Kidney epithelial cell (primary cell): Measurements from ENCODE around the gene ANKRD33B. TPM values are rescaled to one million over a fixed set of nuclear protein-coding genes. Genes with fewer than 3 reads are reported as not detected.

Experiments used
- DNase-seq: peaks from one replicate; pipeline ENCODE4 v3.0.0-alpha.2; 2010; ENCODE audit warnings: low read depth
- H3K27me3 ChIP-seq: 2 replicates; pipeline ENCODE4 v1.6.0; 2011; ENCODE audit warnings: low read length; ENCODE audit not compliant: control insufficient read depth, insufficient read depth
- H3K36me3 ChIP-seq: 2 replicates; pipeline ENCODE4 v1.5.1; 2011; ENCODE audit warnings: low read length; ENCODE audit not compliant: control insufficient read depth, insufficient read depth
- H3K4me3 ChIP-seq: 2 replicates; pipeline ENCODE4 v1.5.1; 2011; ENCODE audit warnings: low read depth, mild to moderate bottlenecking, control low read depth, low read length
- CTCF ChIP-seq: IDR thresholded peaks from 2 replicates; pipeline ENCODE4 v1.5.1; 2011; ENCODE audit warnings: mild to moderate bottlenecking, moderate library complexity, low read length, control low read depth, inconsistent platforms; ENCODE audit not compliant: insufficient read depth, poor library complexity, severe bottlenecking
- total RNA-seq: library from RNA; depleted of rRNA; stranded (reverse); fragments of >200 nt; gene quantifications from 2 replicates; pipeline ENCODE4 v1.2.3, GENCODE V29; 2015

The ANKRD33B gene
- total RNA-seq, 1 donor from 2014 or later, result 5.0 TPM

- Histone ChIP-seq H3K4me3 (no peak overlapping the region), H3K27me3 (no peaks in the 10 kb centered on the region), H3K36me3 (no peaks in the 10 kb centered on the region)
- no peak for TF ChIP-seq CTCF
- no peak for DNase-seq
Measured at GRCh38 chr5:10645146-10645545, 81.3 kb downstream of the ANKRD33B start.

GRCh38 chr5:10645671-10646070 lies 81.8 kb downstream of the ANKRD33B start:
- no peaks in the 10 kb centered on the region for H3K27me3 ChIP-seq
- H3K4me3 ChIP-seq, result no peak overlapping the region
- DNase-seq, result no peak
- no peaks in the 10 kb centered on the region for H3K36me3 ChIP-seq
- TF ChIP-seq CTCF, result no peak

GRCh38 chr5:10647640-10648039 lies 83.8 kb downstream of the ANKRD33B start:
- TF ChIP-seq CTCF, result no peak
- Histone ChIP-seq H3K4me3 (no peak overlapping the region), H3K36me3 (peaks cover 2% of the 10 kb centered on the region), H3K27me3 (no peaks in the 10 kb centered on the region)
- DNase-seq, result no peak

GRCh38 chr5:10648806-10649665 lies 85.2 kb downstream of the ANKRD33B start:
- no peak for TF ChIP-seq CTCF
- DNase-seq, result no peak
- no peak overlapping the region for H3K4me3 ChIP-seq
- H3K27me3 ChIP-seq, result no peaks in the 10 kb centered on the region
- H3K36me3 ChIP-seq, result peaks cover 2% of the 10 kb centered on the region

GRCh38 chr5:10649666-10650380 lies 86.0 kb downstream of the ANKRD33B start:
- no peak for TF ChIP-seq CTCF
- no peak overlapping the region for H3K4me3 ChIP-seq
- no peak for DNase-seq
- peaks cover 2% of the 10 kb centered on the region for H3K36me3 ChIP-seq
- H3K27me3 ChIP-seq, result no peaks in the 10 kb centered on the region
